ENCODE measurements around the gene PTBP1.
"Not testable (repeated sequence)": the region's sequence is repeated elsewhere in the genome, so short reads cannot be mapped to it uniquely, and the experiment has no call there.

The PTBP1 gene

GRCh38 chr19:831407-832369, 34.4 kb downstream of the PTBP1 start:
- DNase-seq, result no peak

GRCh38 chr19:834216-834615, 37.0 kb downstream of the PTBP1 start:
- no peak for DNase-seq

GRCh38 chr19:835210-835810, 38.1 kb downstream of the PTBP1 start:
- no peak for DNase-seq

GRCh38 chr19:840519-841206, 43.4 kb downstream of the PTBP1 start, which contains the start of gene PRTN3:
Gene PRTN3 (plus strand): TSS chr19:840999. CDS start chr19:841009, 10 bp downstream.
- no peak for DNase-seq

GRCh38 chr19:842802-843179, 45.5 kb downstream of the PTBP1 start:
- not testable (repeated sequence) for DNase-seq

- no peak for DNase-seq
These were observed 46.1 kb downstream of the PTBP1 start for GRCh38 chr19:843180-843835.

GRCh38 chr19:843836-844545, 46.7 kb downstream of the PTBP1 start:
- DNase-seq, result no peak

- no peak for DNase-seq
These were observed 47.3 kb downstream of the PTBP1 start for GRCh38 chr19:844546-844971.

GRCh38 chr19:845707-846521, 48.7 kb downstream of the PTBP1 start:
- DNase-seq, result no peak

GRCh38 chr19:848386-848921, 51.2 kb downstream of the PTBP1 start:
- DNase-seq, result no peak

- DNase-seq, result not testable (repeated sequence)
These were observed 51.9 kb downstream of the PTBP1 start for GRCh38 chr19:849195-849594.

- no peak for DNase-seq
These were observed 53.1 kb downstream of the PTBP1 start for GRCh38 chr19:850221-850978.

- DNase-seq, result no peak
These were observed 53.7 kb downstream of the PTBP1 start for GRCh38 chr19:850979-851335.

GRCh38 chr19:852136-853013, 55.1 kb downstream of the PTBP1 start, which contains the start of gene ELANE:
Gene ELANE (plus strand): TSS chr19:852303. CDS start chr19:852329, 26 bp downstream.
- DNase-seq, result no peak

GRCh38 chr19:853014-853585, 55.8 kb downstream of the PTBP1 start:
- no peak for DNase-seq

- DNase-seq, result not testable (repeated sequence)
These were observed 56.5 kb downstream of the PTBP1 start for GRCh38 chr19:853614-854220.

- no peak for DNase-seq
These were observed 57.3 kb downstream of the PTBP1 start for GRCh38 chr19:854549-854948.

- DNase-seq, result no peak
These were observed 57.9 kb downstream of the PTBP1 start for GRCh38 chr19:855142-855541.

Data from NCI-H2029 treated with DMSO at 0.1 percent for 48 hours (cell line).